HFF-Myc (cell line): ENCODE data around the gene OR5M8.

Experiments used
- DNase-seq: peaks from one replicate; pipeline ENCODE4 v3.0.0-alpha.2; 2011; ENCODE audit warnings: low read depth; ENCODE audit errors: extremely low read depth
- H3K4me3 ChIP-seq: replicated peaks from 2 replicates; pipeline ENCODE4 v1.5.1; 2011; ENCODE audit warnings: low read depth, mild to moderate bottlenecking, control low read depth, low read length
- CTCF ChIP-seq: IDR thresholded peaks from 2 replicates; pipeline ENCODE4 v1.5.1; 2012; ENCODE audit warnings: mild to moderate bottlenecking, low read depth, low read length, control low read depth; ENCODE audit errors: missing control alignments

The OR5M8 gene

GRCh38 chr11:56495117-56495516 lies 3.9 kb upstream of the OR5M8 start:
- DNase-seq, result no peak
- TF ChIP-seq CTCF, result no peak
- no peak overlapping the region for H3K4me3 ChIP-seq

GRCh38 chr11:56486801-56487200 lies 4.4 kb downstream of the OR5M8 start:
- DNase-seq, result no peak
- no peak overlapping the region for H3K4me3 ChIP-seq
- TF ChIP-seq CTCF, result no peak

GRCh38 chr11:56474729-56475235 lies 16.4 kb downstream of the OR5M8 start:
- no peak overlapping the region for H3K4me3 ChIP-seq
- no peak for DNase-seq
- no peak for TF ChIP-seq CTCF

- DNase-seq, result no peak
- H3K4me3 ChIP-seq, result no peak within 1 kb of the TSS
- no peak for TF ChIP-seq CTCF
These were observed 17.9 kb downstream of the OR5M8 start, which contains the start of gene OR5M3 for GRCh38 chr11:56473252-56473651. Gene OR5M3, minus strand, starts transcription at chr11:56473352. Its CDS starts 2,855 bp downstream, at chr11:56470497.

- no peak overlapping the region for H3K4me3 ChIP-seq
- TF ChIP-seq CTCF, result no peak
- no peak for DNase-seq
These were observed 34.1 kb downstream of the OR5M8 start for GRCh38 chr11:56457076-56457475.

- DNase-seq, result no peak
- no peak overlapping the region for H3K4me3 ChIP-seq
- TF ChIP-seq CTCF, result no peak
These were observed 37.6 kb downstream of the OR5M8 start for GRCh38 chr11:56453521-56453920.
